ENCODE results near the gene WDFY4. TPM values are rescaled to one million over a fixed set of nuclear protein-coding genes. Genes with fewer than 3 reads are reported as not detected.

The WDFY4 gene
- polyA plus RNA-seq, 2 of the 4 experiments (the other 2 are of a cell fraction) = not detected

DNA sequence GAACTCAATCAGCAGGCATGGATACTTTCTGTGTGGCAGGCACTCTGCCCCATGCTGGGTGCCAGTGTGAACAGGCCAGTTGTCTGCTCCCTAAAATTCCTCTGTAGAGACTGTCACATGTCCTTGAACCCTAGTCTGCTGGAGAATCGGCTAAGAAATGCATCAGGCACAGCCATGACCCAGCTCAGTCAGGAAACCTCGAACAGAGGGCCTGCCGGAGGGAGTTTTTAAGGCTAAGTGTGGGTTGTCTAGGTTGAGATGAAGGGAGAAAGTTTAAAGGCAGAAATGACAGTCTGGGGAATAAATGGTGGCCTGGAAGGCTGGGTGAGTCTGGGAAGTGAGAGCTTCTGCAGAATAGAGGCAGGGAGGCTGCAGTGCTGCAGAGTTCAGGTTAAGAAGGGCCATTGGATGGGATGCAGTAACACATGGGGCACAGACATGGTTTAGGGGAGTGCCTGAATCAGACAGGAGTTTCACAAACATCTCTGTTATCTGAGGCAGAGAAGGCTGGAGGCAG, 45.3 kb downstream of the WDFY4 start:
- Histone ChIP-seq H3K27ac (no peak overlapping the region), H3K4me3 (no peak overlapping the region), H3K4me2 (no peak overlapping the region), H3K4me1 (no peaks in the 10 kb centered on the region), H3K9me3 (no peaks in the 10 kb centered on the region)
- ATAC-seq = no peak
- WGBS (ENCODE audit: missing lambda C conversion rate) = 33% methylated on average over 3 of the region's 3 CpGs
- ChIA-PET CTCF (no interaction called here), POLR2A (interaction anchor here (0.6 kb wide), 1 partner anchor 24 kb away, joined by 3 read pairs; no protein-coding TSS in a partner anchor)
- no peak for FAIRE-seq
- TF ChIP-seq EHMT2 (IDR thresholded peaks at IDR 0.05; ENCODE audit: low read depth) (no peak), PHF8 (IDR thresholded peaks at IDR 0.05; ENCODE audit: borderline replicate concordance, low read depth) (no peak)
- DNase-seq (ENCODE audit: low read depth in 1 of 2, low spot score in 1 of 2) = no peak

- CTCF ChIA-PET = interaction anchor here (0.5 kb wide), 1 partner anchor 821 kb away, joined by 3 read pairs; no protein-coding TSS in a partner anchor
- DNase-seq (ENCODE audit: low read depth in 1 of 2, low spot score in 1 of 2) (no peak), FAIRE-seq (no peak), ATAC-seq (no peak)
- POLR2A ChIA-PET = no interaction called here
- Histone ChIP-seq H3K9me3 (no peaks in the 10 kb centered on the region), H3K4me1 (no peaks in the 10 kb centered on the region), H3K4me2 (no peak overlapping the region), H3K27ac (no peak overlapping the region), H3K4me3 (no peak overlapping the region)
- TF ChIP-seq ELK1 (IDR thresholded peaks at IDR 0.05; ENCODE audit: low read depth, low read length) = no peak
- no peak for TF ChIP-seq MYC (IDR thresholded peaks at IDR 0.05; ENCODE audit: borderline replicate concordance, low read length)
- TF ChIP-seq RARB (CRISPR knock-in tag; IDR thresholded peaks at IDR 0.05) = no peak
- TF ChIP-seq HMGXB4 (CRISPR knock-in tag; IDR thresholded peaks at IDR 0.05; ENCODE audit: borderline replicate concordance) = no peak
- no peak for TF ChIP-seq HOXB5 (CRISPR knock-in tag; IDR thresholded peaks at IDR 0.05)
- no peak for TF ChIP-seq RFX5 (IDR thresholded peaks at IDR 0.05)
- TF ChIP-seq CEBPB (IDR thresholded peaks at IDR 0.05) = no peak
- no peak for TF ChIP-seq EHMT2 (IDR thresholded peaks at IDR 0.05; ENCODE audit: low read depth)
- TF ChIP-seq ESRRA (IDR thresholded peaks at IDR 0.05; ENCODE audit: borderline replicate concordance, low read length) = no peak
- no peak for TF ChIP-seq GATA3 (IDR thresholded peaks at IDR 0.05; ENCODE audit: borderline replicate concordance)
- no peak for TF ChIP-seq ZC3H11A (IDR thresholded peaks at IDR 0.05)
- TF ChIP-seq KDM1A (IDR thresholded peaks at IDR 0.05; ENCODE audit: low read depth) = no peak
- no peak for TF ChIP-seq HOXA7 (CRISPR knock-in tag; IDR thresholded peaks at IDR 0.05)
- WGBS (ENCODE audit: missing lambda C conversion rate) = 8% methylated on average over 5 of the region's 10 CpGs
Measured at GRCh38 chr10:48731141-48731540, 46.5 kb downstream of the WDFY4 start.

DNA sequence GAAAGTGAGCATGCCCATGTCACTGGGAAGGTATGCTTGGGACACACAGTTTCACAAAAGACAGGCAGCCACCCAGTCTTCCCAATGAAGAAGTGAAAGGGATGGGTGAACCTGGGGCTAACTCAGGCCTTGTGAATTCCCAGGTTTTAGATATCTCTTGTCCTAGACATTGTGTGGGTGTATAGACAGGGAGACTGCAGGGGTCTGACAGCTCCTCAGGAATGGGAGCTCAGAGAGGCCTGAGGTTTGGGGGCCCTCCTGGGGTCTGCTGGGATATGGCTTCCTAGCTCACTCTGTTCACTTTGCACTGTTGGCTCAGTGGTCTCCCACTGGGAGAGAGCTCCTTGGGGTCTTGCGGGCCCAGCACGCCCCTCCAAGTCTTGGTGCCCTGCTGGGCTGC, 47.0 kb downstream of the WDFY4 start:
- FAIRE-seq = no peak
- TF ChIP-seq MYC (IDR thresholded peaks at IDR 0.05; ENCODE audit: borderline replicate concordance, low read length) (no peak), TFCP2L1 (CRISPR knock-in tag; IDR thresholded peaks at IDR 0.05) (no peak), PBX3 (IDR thresholded peaks at IDR 0.05) (no peak), HOXB13 (CRISPR knock-in tag; IDR thresholded peaks at IDR 0.05; ENCODE audit: low read depth) (no peak), CHD2 (IDR thresholded peaks at IDR 0.05; ENCODE audit: low read length, partially characterized antibody) (no peak), RNF2 (IDR thresholded peaks at IDR 0.05; ENCODE audit: borderline replicate concordance, low read depth) (no peak), GATA3 (IDR thresholded peaks at IDR 0.05; ENCODE audit: borderline replicate concordance) (no peak), RARB (CRISPR knock-in tag; IDR thresholded peaks at IDR 0.05) (no peak), POLR2AphosphoS2 (conservative IDR thresholded peaks at IDR 0.05; ENCODE audit: low read length) (no peak), HMGXB4 (CRISPR knock-in tag; IDR thresholded peaks at IDR 0.05; ENCODE audit: borderline replicate concordance) (no peak), CBX8 (IDR thresholded peaks at IDR 0.05) (no peak), CBX2 (IDR thresholded peaks at IDR 0.05; ENCODE audit: borderline replicate concordance, low read depth) (no peak)
- TF ChIP-seq, protein P1, sequence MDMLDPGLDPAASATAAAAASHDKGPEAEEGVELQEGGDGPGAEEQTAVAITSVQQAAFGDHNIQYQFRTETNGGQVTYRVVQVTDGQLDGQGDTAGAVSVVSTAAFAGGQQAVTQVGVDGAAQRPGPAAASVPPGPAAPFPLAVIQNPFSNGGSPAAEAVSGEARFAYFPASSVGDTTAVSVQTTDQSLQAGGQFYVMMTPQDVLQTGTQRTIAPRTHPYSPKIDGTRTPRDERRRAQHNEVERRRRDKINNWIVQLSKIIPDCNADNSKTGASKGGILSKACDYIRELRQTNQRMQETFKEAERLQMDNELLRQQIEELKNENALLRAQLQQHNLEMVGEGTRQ (IDR thresholded peaks at IDR 0.05) = no peak
- 0% methylated on average over 2 of the region's 2 CpGs for WGBS (ENCODE audit: missing lambda C conversion rate)

More for the DNA sequence above, 47.0 kb downstream of the WDFY4 start:
- ChIA-PET POLR2A (no interaction called here), CTCF (interaction anchor here (0.5 to 1.6 kb wide), 2 partner anchors 27 to 821 kb away, joined by 3 read pairs; no protein-coding TSS in a partner anchor)
- Histone ChIP-seq H3K4me3 (no peak overlapping the region), H3K27ac (no peak overlapping the region), H3K9me3 (no peaks in the 10 kb centered on the region), H3K4me1 (no peaks in the 10 kb centered on the region), H3K4me2 (no peak overlapping the region)
- ATAC-seq (no peak), DNase-seq (ENCODE audit: low read depth in 1 of 2, low spot score in 1 of 2) (no peak)
